Measurements from ENCODE around the gene SNX18.
A peak's percentile ranks its signal among the peaks of the same experiment; 100 is the strongest.

The SNX18 gene

DNA sequence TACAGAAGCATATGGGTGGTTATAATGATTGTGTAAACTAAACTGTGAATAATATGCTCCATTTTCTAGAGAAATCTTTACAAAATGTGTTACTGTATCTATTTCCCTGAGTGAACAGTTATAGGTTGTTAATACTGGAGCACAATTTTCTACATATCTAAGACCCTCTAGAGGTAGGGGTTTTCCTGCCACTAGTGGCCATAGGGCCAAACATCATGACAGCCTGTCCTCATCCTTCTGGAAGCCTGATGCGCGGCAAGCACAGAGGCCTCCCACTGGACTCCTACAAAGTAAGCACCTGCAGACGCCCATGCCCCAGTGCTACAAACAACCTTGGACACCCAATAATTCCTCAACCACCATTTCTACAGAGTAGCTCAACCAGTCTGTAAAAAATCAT lies 1.9 kb upstream of the SNX18 start:
- Histone ChIP-seq H3K27ac (no peak overlapping the region), H3K79me2 (peaks cover 22% of the 10 kb centered on the region)

GRCh38 chr5:54516051-54516655 lies 1.4 kb upstream of the SNX18 start:
- H3K4me1 ChIP-seq: peaks cover 14% of the 10 kb centered on the region
- peaks cover 25% of the 10 kb centered on the region for H3K79me2 ChIP-seq
- H3K36me3 ChIP-seq (ENCODE audit: control insufficient read depth, insufficient read depth, low read length): no peaks in the 10 kb centered on the region
- no peak overlapping the region for H3K27ac ChIP-seq
- H3K27me3 ChIP-seq (ENCODE audit: control insufficient read depth, insufficient read depth, low read length): no peaks in the 10 kb centered on the region
- H3K9ac ChIP-seq: no peak overlapping the region
- no peaks in the 10 kb centered on the region for H3K9me3 ChIP-seq (ENCODE audit: control insufficient read depth, low read length)
- H2AFZ ChIP-seq: no peak overlapping the region
- TF ChIP-seq, protein P1, sequence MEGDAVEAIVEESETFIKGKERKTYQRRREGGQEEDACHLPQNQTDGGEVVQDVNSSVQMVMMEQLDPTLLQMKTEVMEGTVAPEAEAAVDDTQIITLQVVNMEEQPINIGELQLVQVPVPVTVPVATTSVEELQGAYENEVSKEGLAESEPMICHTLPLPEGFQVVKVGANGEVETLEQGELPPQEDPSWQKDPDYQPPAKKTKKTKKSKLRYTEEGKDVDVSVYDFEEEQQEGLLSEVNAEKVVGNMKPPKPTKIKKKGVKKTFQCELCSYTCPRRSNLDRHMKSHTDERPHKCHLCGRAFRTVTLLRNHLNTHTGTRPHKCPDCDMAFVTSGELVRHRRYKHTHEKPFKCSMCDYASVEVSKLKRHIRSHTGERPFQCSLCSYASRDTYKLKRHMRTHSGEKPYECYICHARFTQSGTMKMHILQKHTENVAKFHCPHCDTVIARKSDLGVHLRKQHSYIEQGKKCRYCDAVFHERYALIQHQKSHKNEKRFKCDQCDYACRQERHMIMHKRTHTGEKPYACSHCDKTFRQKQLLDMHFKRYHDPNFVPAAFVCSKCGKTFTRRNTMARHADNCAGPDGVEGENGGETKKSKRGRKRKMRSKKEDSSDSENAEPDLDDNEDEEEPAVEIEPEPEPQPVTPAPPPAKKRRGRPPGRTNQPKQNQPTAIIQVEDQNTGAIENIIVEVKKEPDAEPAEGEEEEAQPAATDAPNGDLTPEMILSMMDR (IDR thresholded peaks at IDR 0.05): no peak
- H3K4me3 ChIP-seq (ENCODE audit: low read depth, low read length): no peak overlapping the region
- H3K4me2 ChIP-seq (ENCODE audit: low read length): no peak overlapping the region

More for the DNA sequence above, 1.9 kb upstream of the SNX18 start:
- Histone ChIP-seq H3K4me1 (peaks cover 11% of the 10 kb centered on the region), H2AFZ (peak overlapping the region; percentile 6), H3K9ac (no peak overlapping the region), H3K27me3 (ENCODE audit: control insufficient read depth, insufficient read depth, low read length) (no peaks in the 10 kb centered on the region), H3K4me3 (ENCODE audit: low read depth, low read length) (no peak overlapping the region), H3K36me3 (ENCODE audit: control insufficient read depth, insufficient read depth, low read length) (no peaks in the 10 kb centered on the region), H3K4me2 (ENCODE audit: low read length) (no peak overlapping the region), H3K9me3 (ENCODE audit: control insufficient read depth, low read length) (no peaks in the 10 kb centered on the region)
- TF ChIP-seq, protein P1 (IDR thresholded peaks at IDR 0.05): no peak

- Histone ChIP-seq H3K4me2 (ENCODE audit: low read length) (peak overlapping the region; percentile 48), H3K36me3 (ENCODE audit: control insufficient read depth, insufficient read depth, low read length) (no peaks in the 10 kb centered on the region), H3K27me3 (ENCODE audit: control insufficient read depth, insufficient read depth, low read length) (no peaks in the 10 kb centered on the region), H3K79me2 (peaks cover 28% of the 10 kb centered on the region), H2AFZ (peak overlapping the region; percentile 79), H3K4me1 (peaks cover 14% of the 10 kb centered on the region), H3K27ac (no peak overlapping the region), H3K9ac (no peak overlapping the region), H3K9me3 (ENCODE audit: control insufficient read depth, low read length) (no peaks in the 10 kb centered on the region), H3K4me3 (ENCODE audit: low read depth, low read length) (peak overlapping the region; percentile 28)
- TF ChIP-seq, protein P1 (IDR thresholded peaks at IDR 0.05): no peak
Observed at GRCh38 chr5:54517174-54517511, 416 bp upstream of the SNX18 start.

GRCh38 chr5:54518146-54518817 lies 723 bp downstream of the SNX18 start:
- Histone ChIP-seq H3K27me3 (ENCODE audit: control insufficient read depth, insufficient read depth, low read length) (no peaks in the 10 kb centered on the region), H3K9me3 (ENCODE audit: control insufficient read depth, low read length) (no peaks in the 10 kb centered on the region), H3K36me3 (ENCODE audit: control insufficient read depth, insufficient read depth, low read length) (no peaks in the 10 kb centered on the region), H3K4me2 (ENCODE audit: low read length) (peak overlapping the region; percentile 73), H3K4me3 (ENCODE audit: low read depth, low read length) (peak overlapping the region; percentile 70), H3K27ac (peak overlapping the region; percentile 67), H3K9ac (peak overlapping the region; percentile 44), H3K79me2 (peaks cover 29% of the 10 kb centered on the region), H2AFZ (peak overlapping the region; percentile 91), H3K4me1 (peaks cover 14% of the 10 kb centered on the region)
- TF ChIP-seq, protein P1 (IDR thresholded peaks at IDR 0.05): no peak
